Panc1 (cell line): ENCODE measurements around the gene HOXC11. TPM values are rescaled to one million over a fixed set of nuclear protein-coding genes. Genes with fewer than 3 reads are reported as not detected.

ENCODE experiments used
- ATAC-seq: fragments of 200-7000 bp; cut with Tn5 transposase; 2 replicates; pipeline ENCODE4 v1.9.1; 2020; ENCODE audit warnings: mild to moderate bottlenecking, moderate library complexity
- BruUV-seq: library from RNA; stranded (reverse); fragments of 400-500 nt; replicated peaks from 2 replicates; lab custom pipeline; 2021; lab: Mats Ljungman, UMichigan
- CTCF ChIA-PET: fragments of 300-600 bp; sonication (Branson Sonifier 250); formaldehyde crosslinking; loops from one replicate; lab custom pipeline; 2022; ENCODE audit warnings: antibody characterized with exemption; lab: Charles Lee
- POLR2A ChIA-PET: fragments of 300-600 bp; sonication (Branson Sonifier 250); formaldehyde crosslinking; loops from one replicate; lab custom pipeline; 2022; ENCODE audit warnings: antibody characterized with exemption; lab: Charles Lee
- DNase-seq: peaks from one replicate; pipeline ENCODE4 v3.0.0-alpha.2; 2010; ENCODE audit warnings: low read depth, low spot score
- H3K27ac ChIP-seq: 2 replicates; pipeline ENCODE4 v1.5.1; 2011; ENCODE audit warnings: mild to moderate bottlenecking, low read length, inconsistent platforms
- H3K27me3 ChIP-seq: fragments of 200-500 bp; sonication (Bioruptor generic); 2 replicates; pipeline ENCODE4 v1.6.0; 2014; ENCODE audit warnings: low read length, inconsistent platforms; ENCODE audit not compliant: control insufficient read depth, insufficient read depth
- H3K36me3 ChIP-seq: fragments of 200-500 bp; sonication (Bioruptor generic); 2 replicates; pipeline ENCODE4 v1.5.1; 2014; ENCODE audit warnings: inconsistent platforms, mild to moderate bottlenecking, low read length, moderate library complexity; ENCODE audit not compliant: control insufficient read depth, insufficient read depth
- H3K4me1 ChIP-seq: 2 replicates; pipeline ENCODE4 v1.5.1; 2011; ENCODE audit warnings: inconsistent platforms, mild to moderate bottlenecking, low read length, moderate library complexity; ENCODE audit not compliant: control insufficient read depth, insufficient read depth
- H3K4me3 ChIP-seq, 2 experiments: 2 replicates each; pipeline ENCODE4 v1.5.1; 2011 to 2012; ENCODE audit warnings: low read depth in 2 of 2, low read length in 2 of 2, mild to moderate bottlenecking in 2 of 2, inconsistent platforms in 1 of 2, moderate library complexity in 1 of 2
- H3K9me3 ChIP-seq: fragments of 200-500 bp; sonication (Bioruptor generic); 2 replicates; pipeline ENCODE4 v1.5.1; 2014; ENCODE audit warnings: low read depth, mild to moderate bottlenecking, inconsistent platforms, low read length, moderate library complexity; ENCODE audit not compliant: control insufficient read depth, insufficient read depth
- CTCF ChIP-seq: fragments of 450-650 bp; IDR thresholded peaks from 2 replicates; pipeline ENCODE4 v1.5.1; 2017; ENCODE audit warnings: mild to moderate bottlenecking
- POLR2AphosphoS5 ChIP-seq: IDR thresholded peaks from 2 replicates; pipeline ENCODE4 v1.6.1; 2012; ENCODE audit warnings: mild to moderate bottlenecking, low read depth, low read length, moderate library complexity
- REST ChIP-seq, 2 experiments: IDR thresholded peaks; 2 replicates each; pipeline ENCODE4 v1.6.1; 2011 to 2012; ENCODE audit warnings: low read depth in 2 of 2, control low read depth in 1 of 2, low read length in 1 of 2, mild to moderate bottlenecking in 1 of 2, moderate library complexity in 1 of 2; ENCODE audit not compliant: insufficient read depth in 1 of 2
- SIN3A ChIP-seq: IDR thresholded peaks from 2 replicates; pipeline ENCODE4 v1.6.1; 2012; ENCODE audit warnings: low read depth, mild to moderate bottlenecking, low read length, moderate library complexity, borderline replicate concordance; ENCODE audit not compliant: insufficient read depth
- TCF7L2 ChIP-seq: IDR thresholded peaks from 2 replicates; pipeline ENCODE4 v1.6.1; 2011; ENCODE audit warnings: mild to moderate bottlenecking, low read depth, low read length, inconsistent platforms
- in situ Hi-C: cut with HindIII; loops from 2 replicates; pipeline ENCODE4 v1.10.0; 2016; ENCODE audit warnings: low sequenced_read_pairs, low pct_unique_long_range_greater_than_20kb
- intact Hi-C: fragments of 100-400 bp; cut with micrococcal nuclease; formaldehyde crosslinking; loops from one replicate; pipeline ENCODE4 v1.10.0; 2022; ENCODE audit not compliant: unreplicated experiment
- total RNA-seq: library from RNA; stranded (reverse); gene quantifications from one replicate; pipeline ENCODE4 v1.2.1, GENCODE V29; 2021; ENCODE audit not compliant: unreplicated experiment

The HOXC11 gene
- total RNA-seq, 1 experiment from 2014 or later, result 17.0 TPM

- H3K36me3 ChIP-seq, result peaks cover 3% of the 10 kb centered on the region; the same call in 1 of the 2 replicates
- no peaks in the 10 kb centered on the region for H3K27me3 ChIP-seq
- intact Hi-C loops (no loop called here), in situ Hi-C loops (no loop called here)
- peak overlapping the region; percentile 1 to 34; a peak in 2 of 4 replicates for H3K4me3 ChIP-seq
- no TSS peak for BruUV-seq
- ATAC-seq (no peak), DNase-seq (no peak)
- CTCF ChIA-PET, result no interaction called here
- H3K27ac ChIP-seq, result peak overlapping the region; percentile 100
- TF ChIP-seq POLR2AphosphoS5 (no peak), REST (IDR thresholded peaks at IDR 0.05; ENCODE audit: insufficient read depth in 1 of 2, low read depth in 2 of 2, low read length in 1 of 2) (no peak), SIN3A (no peak), CTCF (no peak), TCF7L2 (no peak)
- POLR2A ChIA-PET, result no interaction called here
- H3K9me3 ChIP-seq, result no peaks in the 10 kb centered on the region
- H3K4me1 ChIP-seq, result peaks cover 99% of the 10 kb centered on the region
These were observed 5.5 kb upstream of the HOXC11 start for GRCh38 chr12:53967421-53967925.

- DNase-seq (no peak), ATAC-seq (no peak)
- TF ChIP-seq POLR2AphosphoS5 (peak; percentile 57), TCF7L2 (peak; percentile 83), SIN3A (no peak)
- BruUV-seq, result no TSS peak
- Histone ChIP-seq H3K4me3 (peak overlapping the region; percentile 16 to 34; a peak in 2 of 4 replicates), H3K27me3 (no peaks in the 10 kb centered on the region), H3K27ac (peak overlapping the region; percentile 100), H3K4me1 (peaks cover 92% of the 10 kb centered on the region), H3K36me3 (peaks cover 3% of the 10 kb centered on the region; the same call in 1 of the 2 replicates), H3K9me3 (no peaks in the 10 kb centered on the region)
- CTCF ChIA-PET, result interaction anchor here (0.7 kb wide), 1 partner anchor 137 kb away, joined by 3 read pairs; no protein-coding TSS in a partner anchor
- in situ Hi-C loops, result no loop called here
- POLR2A ChIA-PET, result interaction anchor here (1.1 kb wide), 1 partner anchor 10 kb away, joined by 5 read pairs; no protein-coding TSS in a partner anchor
- intact Hi-C loops, result no loop called here
These were observed 4.5 kb upstream of the HOXC11 start for GRCh38 chr12:53968214-53969127.
